ENCODE data around the gene AK5. TPM values are rescaled to one million over a fixed set of nuclear protein-coding genes. Genes with fewer than 3 reads are reported as not detected.

AK5 gene
- total and polyA plus RNA-seq, 3 donors from 2014 or later: 28.0 to 40.4 (median 28.7) TPM

- Histone ChIP-seq H3K27me3 (no peaks in the 10 kb centered on the region), H3K9me3 (no peaks in the 10 kb centered on the region), H3K27ac (no peak overlapping the region), H3K36me3 (ENCODE audit: low read depth, missing control alignments) (no peaks in the 10 kb centered on the region), H3K4me1 (no peaks in the 10 kb centered on the region), H3K4me3 (no peak overlapping the region)
- 73 to 83% methylated on average over 5 of the region's 5 CpGs for whole genome bisulfite sequencing, 2 donors
- intact Hi-C loops (cut with DNase I; ENCODE audit: low total_unique reads): no loop called here
- no peak for DNase-seq
- TF ChIP-seq POLR2A (IDR thresholded peaks at IDR 0.05) (no peak), CTCF (IDR thresholded peaks at IDR 0.05) (no peak)
These were observed 276.9 kb downstream of the AK5 start for GRCh38 chr1:77558591-77559164.

GRCh38 chr1:77560741-77561140 is 278.9 kb downstream of the AK5 start:
- 90 to 91% methylated on average over 5 of the region's 5 CpGs for WGBS, 2 donors

GRCh38 chr1:77562596-77563150 is 280.9 kb downstream of the AK5 start:
- no peak overlapping the region for H3K27ac ChIP-seq
- H3K27me3 ChIP-seq: no peaks in the 10 kb centered on the region
- DNase-seq: no peak
- no peaks in the 10 kb centered on the region for H3K4me1 ChIP-seq
- 63 to 83% methylated on average over 3 of the region's 3 CpGs for WGBS, 2 donors
- H3K36me3 ChIP-seq (ENCODE audit: low read depth, missing control alignments): no peaks in the 10 kb centered on the region
- intact Hi-C loops (cut with DNase I; ENCODE audit: low total_unique reads): no loop called here
- TF ChIP-seq POLR2A (IDR thresholded peaks at IDR 0.05) (no peak), CTCF (IDR thresholded peaks at IDR 0.05) (no peak)
- no peaks in the 10 kb centered on the region for H3K9me3 ChIP-seq
- H3K4me3 ChIP-seq: no peak overlapping the region

More at GRCh38 chr1:77560741-77561140, 278.9 kb downstream of the AK5 start:
- TF ChIP-seq CTCF (IDR thresholded peaks at IDR 0.05) (no peak), POLR2A (IDR thresholded peaks at IDR 0.05) (no peak)
- intact Hi-C loops (cut with DNase I; ENCODE audit: low total_unique reads): no loop called here
- Histone ChIP-seq H3K27me3 (no peaks in the 10 kb centered on the region), H3K4me1 (no peaks in the 10 kb centered on the region), H3K9me3 (no peaks in the 10 kb centered on the region), H3K4me3 (no peak overlapping the region), H3K36me3 (ENCODE audit: low read depth, missing control alignments) (no peaks in the 10 kb centered on the region), H3K27ac (no peak overlapping the region)
- DNase-seq: no peak

GRCh38 chr1:77565321-77565720 is 283.5 kb downstream of the AK5 start:
- WGBS, 2 donors: 87 to 98% methylated on average over 4 of the region's 4 CpGs
- Histone ChIP-seq H3K4me1 (no peaks in the 10 kb centered on the region), H3K27ac (no peak overlapping the region), H3K36me3 (ENCODE audit: low read depth, missing control alignments) (no peaks in the 10 kb centered on the region), H3K4me3 (no peak overlapping the region), H3K27me3 (no peaks in the 10 kb centered on the region), H3K9me3 (no peaks in the 10 kb centered on the region)
- TF ChIP-seq CTCF (IDR thresholded peaks at IDR 0.05) (no peak), POLR2A (IDR thresholded peaks at IDR 0.05) (no peak)
- DNase-seq: no peak
- intact Hi-C loops (cut with DNase I; ENCODE audit: low total_unique reads): no loop called here

- Histone ChIP-seq H3K4me3 (no peak overlapping the region), H3K27me3 (no peaks in the 10 kb centered on the region), H3K36me3 (ENCODE audit: low read depth, missing control alignments) (peaks cover 4% of the 10 kb centered on the region), H3K27ac (no peak overlapping the region), H3K4me1 (no peaks in the 10 kb centered on the region), H3K9me3 (no peaks in the 10 kb centered on the region)
- WGBS, 2 donors: 93 to 97% methylated on average over 3 of the region's 3 CpGs
- TF ChIP-seq CTCF (IDR thresholded peaks at IDR 0.05) (no peak), POLR2A (IDR thresholded peaks at IDR 0.05) (no peak)
- DNase-seq: no peak
- intact Hi-C loops (cut with DNase I; ENCODE audit: low total_unique reads): no loop called here
These were observed 289.8 kb downstream of the AK5 start for GRCh38 chr1:77571642-77572041.
